ENCODE measurements around the gene B4GALNT3. TPM values are rescaled to one million over a fixed set of nuclear protein-coding genes. Genes with fewer than 3 reads are reported as not detected.

The B4GALNT3 gene
- total RNA-seq, 4 donors from 2014 or later = 0.20 to 1.9 (median 0.82) TPM

DNA sequence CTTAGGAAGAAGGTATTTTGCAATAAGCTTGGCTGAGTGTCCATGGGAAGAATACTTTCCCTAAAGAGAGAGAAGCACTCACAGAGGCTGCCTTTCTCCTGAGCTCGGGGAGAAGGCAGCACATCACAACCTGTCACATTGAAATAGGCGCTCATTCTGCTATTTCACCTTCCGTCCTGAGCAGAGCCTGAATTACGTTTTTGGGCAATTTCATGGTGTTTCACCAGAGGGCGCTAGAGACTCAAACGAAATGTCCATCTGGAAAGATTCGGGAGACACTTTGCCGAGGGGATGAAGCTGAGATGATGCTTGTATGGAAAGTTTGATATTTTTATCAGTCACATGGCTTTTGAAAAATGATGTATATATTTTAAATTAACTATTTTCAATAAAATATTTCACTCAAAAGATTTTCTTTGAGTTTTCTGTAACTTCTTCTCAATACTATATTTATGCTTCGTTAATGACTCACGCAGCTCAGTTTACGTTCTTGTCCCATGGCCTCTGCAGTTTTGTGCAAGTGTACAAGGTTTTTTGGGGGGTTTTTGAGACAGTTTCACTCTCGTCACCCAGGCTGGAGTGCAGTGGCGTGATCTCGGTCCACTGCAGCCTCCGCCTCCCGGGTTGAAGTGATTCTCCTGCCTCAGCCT, 17.4 kb upstream of the B4GALNT3 start:
- ATAC-seq = peak in 1 of 2 donors; percentile 70
- intact Hi-C loops (cut with DNase I; ENCODE audit: low total_unique reads) (loop anchor here (1.0 kb wide), 1 partner anchor 105 kb away; no protein-coding TSS in a partner anchor), in situ Hi-C loops (cut with MboI; ENCODE audit: low sequenced_read_pairs in 4 of 4) (loop anchor here in 3 of 4 donors (5.0 to 10.0 kb wide), 2 partner anchors 92 to 100 kb away; no protein-coding TSS in a partner anchor)

GRCh38 chr12:447141-447540, 12.6 kb upstream of the B4GALNT3 start:
- Histone ChIP-seq H3K4me1 (no peaks in the 10 kb centered on the region), H3K27me3 (no peaks in the 10 kb centered on the region), H3K27ac (no peak overlapping the region), H3K9me3 (no peaks in the 10 kb centered on the region), H3K4me3 (no peak overlapping the region), H3K36me3 (no peaks in the 10 kb centered on the region)
- TF ChIP-seq POLR2A (IDR thresholded peaks at IDR 0.05) (no peak), CTCF (IDR thresholded peaks at IDR 0.05 in 4 of 5, conservative IDR thresholded peaks at IDR 0.05 in 1 of 5) (no peak)
- in situ Hi-C loops (cut with MboI; ENCODE audit: low sequenced_read_pairs in 4 of 4) = loop anchor here in 3 of 4 donors (5.0 to 10.0 kb wide), 3 partner anchors 88 to 105 kb away; no protein-coding TSS in a partner anchor
- intact Hi-C loops (cut with DNase I; ENCODE audit: low total_unique reads) = no loop called here
- ATAC-seq = no peak
- DNase-seq = no peak

More for the DNA sequence above, 17.4 kb upstream of the B4GALNT3 start:
- H3K4me1 ChIP-seq = no peaks in the 10 kb centered on the region
- no peaks in the 10 kb centered on the region for H3K9me3 ChIP-seq
- no peak overlapping the region for H3K4me3 ChIP-seq
- no peaks in the 10 kb centered on the region for H3K27me3 ChIP-seq
- H3K36me3 ChIP-seq = peaks cover 0 to 15% of the 10 kb centered on the region in 2 donors
- H3K27ac ChIP-seq = no peak overlapping the region
- TF ChIP-seq POLR2A (IDR thresholded peaks at IDR 0.05) = no peak
- peak; percentile 55 to 84 (median 71) for TF ChIP-seq CTCF (IDR thresholded peaks at IDR 0.05 in 4 of 5, conservative IDR thresholded peaks at IDR 0.05 in 1 of 5)
- DNase-seq = no peak

DNA sequence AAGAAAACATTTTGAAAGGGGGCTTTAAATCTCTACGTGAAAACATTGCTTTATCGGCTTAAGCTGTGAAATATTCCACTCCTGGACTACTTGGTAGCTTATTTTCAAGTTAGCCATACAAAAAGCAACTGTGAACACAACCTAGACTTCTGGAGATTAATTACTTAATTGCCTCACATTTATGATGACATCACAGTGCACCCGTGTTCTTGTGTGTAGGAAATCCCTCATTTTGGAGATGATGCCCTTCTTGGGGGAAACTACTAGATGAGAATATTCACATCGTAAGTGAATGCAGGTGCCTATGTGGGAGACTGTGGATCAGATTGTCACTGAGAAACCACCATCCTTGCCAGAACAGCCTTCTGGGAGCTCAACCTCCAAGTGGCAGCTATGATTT, 10.5 kb upstream of the B4GALNT3 start:
- Histone ChIP-seq H3K27me3 (no peaks in the 10 kb centered on the region), H3K4me3 (no peak overlapping the region), H3K36me3 (no peaks in the 10 kb centered on the region), H3K9me3 (no peaks in the 10 kb centered on the region), H3K27ac (no peak overlapping the region), H3K4me1 (no peaks in the 10 kb centered on the region)
- DNase-seq (no peak), ATAC-seq (no peak)
- in situ Hi-C loops (cut with MboI; ENCODE audit: low sequenced_read_pairs in 4 of 4) (loop anchor here in 3 of 4 donors (5.0 to 10.0 kb wide), 3 partner anchors 86 to 103 kb away; no protein-coding TSS in a partner anchor), intact Hi-C loops (cut with DNase I; ENCODE audit: low total_unique reads) (loop anchor here (2.0 kb wide), 1 partner anchor 90 kb away; no protein-coding TSS in a partner anchor)
- TF ChIP-seq POLR2A (IDR thresholded peaks at IDR 0.05) (no peak), CTCF (IDR thresholded peaks at IDR 0.05 in 4 of 5, conservative IDR thresholded peaks at IDR 0.05 in 1 of 5) (no peak)

- in situ Hi-C loops (cut with MboI; ENCODE audit: low sequenced_read_pairs in 4 of 4) (no loop called here), intact Hi-C loops (cut with DNase I; ENCODE audit: low total_unique reads) (no loop called here)
- ATAC-seq = no peak
These were observed 9.3 kb upstream of the B4GALNT3 start for GRCh38 chr12:450438-450837.

More at GRCh38 chr12:450438-450837, 9.3 kb upstream of the B4GALNT3 start:
- H3K9me3 ChIP-seq = no peaks in the 10 kb centered on the region
- H3K27me3 ChIP-seq = no peaks in the 10 kb centered on the region
- no peaks in the 10 kb centered on the region for H3K4me1 ChIP-seq
- no peak overlapping the region for H3K27ac ChIP-seq
- DNase-seq = no peak
- no peak for TF ChIP-seq CTCF (IDR thresholded peaks at IDR 0.05 in 4 of 5, conservative IDR thresholded peaks at IDR 0.05 in 1 of 5)
- TF ChIP-seq POLR2A (IDR thresholded peaks at IDR 0.05) = no peak
- H3K36me3 ChIP-seq = no peaks in the 10 kb centered on the region
- no peak overlapping the region for H3K4me3 ChIP-seq

All from gastrocnemius medialis (tissue), 4 donors.